Spleen (tissue), 7 donors: ENCODE measurements around the gene FAF1.

Experiments used
- POLR2A ChIP-seq, 3 donors: fragments of 450-650 bp; IDR thresholded peaks; one replicate each; pipeline ENCODE4 v1.5.1; 2017; ENCODE audit warnings: antibody characterized with exemption in 3 of 3, mild to moderate bottlenecking in 1 of 3
- POLR2AphosphoS5 ChIP-seq, 3 donors: sonication (generic); formaldehyde crosslinking; IDR thresholded peaks; one replicate each; pipeline ENCODE4 v1.5.1; 2017; ENCODE audit warnings: antibody characterized with exemption in 3 of 3
- TF ChIP-seq, protein P1 (sequence below), 11 experiments: fragments of 200-600 bp in 7 of 11; fragments of 450-650 bp in 4 of 11; sonication (generic) in 4 of 11; IDR thresholded peaks in 8 of 11; conservative IDR thresholded peaks in 3 of 11; 1 replicate in 7 of 11; 2 replicates in 4 of 11; pipeline versions ENCODE4 v1.4.0 to v1.8.0; 2016 to 2021; ENCODE audit warnings: antibody characterized with exemption in 11 of 11, inconsistent platforms in 4 of 11, mild to moderate bottlenecking in 1 of 11
- donor health status: DM: no; HTN: no; CAD: no; lungs with moderate emphysema.
- donor health status: DM: no; HTN: no; CAD: no.
- donor health status: DM: no; HTN: no; CAD: no.

DNA sequence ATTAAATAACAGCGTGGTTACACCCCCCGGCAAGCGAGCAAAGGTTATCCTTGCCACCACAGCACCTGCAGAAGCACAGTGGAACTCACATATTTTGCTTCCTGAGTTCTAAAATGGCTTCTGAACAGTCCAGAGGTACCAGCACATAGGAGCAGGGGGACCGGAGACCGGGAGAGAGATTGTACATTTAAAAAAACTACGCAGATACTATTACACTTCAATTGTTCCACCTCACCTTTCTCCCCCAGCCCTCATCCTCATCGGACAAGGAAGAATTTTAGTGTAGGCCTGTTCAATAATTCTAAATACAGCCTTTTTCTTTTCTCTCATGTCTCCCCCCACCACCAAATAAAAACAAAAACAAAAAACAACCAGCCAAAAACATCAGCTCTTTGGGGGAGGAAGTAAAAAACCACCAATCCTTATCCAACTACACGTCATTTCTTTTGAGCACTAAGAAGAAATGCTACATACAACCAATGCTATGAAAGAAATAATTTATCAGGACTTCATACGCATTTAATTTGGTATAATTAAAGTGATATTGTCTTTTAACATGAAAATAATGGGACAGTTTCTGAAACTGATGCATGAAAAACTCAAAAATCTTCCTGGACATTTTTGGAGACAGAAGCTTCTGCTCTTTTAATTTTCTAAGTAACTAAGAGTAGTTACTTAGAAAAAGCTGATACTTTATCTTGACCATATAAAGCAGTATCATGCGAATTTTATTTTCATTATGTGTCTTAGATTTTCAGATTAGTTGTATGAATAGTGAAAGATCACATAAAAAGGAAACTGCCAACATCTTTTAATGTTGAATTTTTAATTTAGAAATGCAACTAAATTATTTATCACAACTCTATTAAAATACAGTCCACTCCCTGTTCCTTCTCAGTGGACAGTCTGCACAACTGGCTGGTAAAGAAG is 19.1 kb upstream of the FAF1 start:
- TF ChIP-seq, protein P1, sequence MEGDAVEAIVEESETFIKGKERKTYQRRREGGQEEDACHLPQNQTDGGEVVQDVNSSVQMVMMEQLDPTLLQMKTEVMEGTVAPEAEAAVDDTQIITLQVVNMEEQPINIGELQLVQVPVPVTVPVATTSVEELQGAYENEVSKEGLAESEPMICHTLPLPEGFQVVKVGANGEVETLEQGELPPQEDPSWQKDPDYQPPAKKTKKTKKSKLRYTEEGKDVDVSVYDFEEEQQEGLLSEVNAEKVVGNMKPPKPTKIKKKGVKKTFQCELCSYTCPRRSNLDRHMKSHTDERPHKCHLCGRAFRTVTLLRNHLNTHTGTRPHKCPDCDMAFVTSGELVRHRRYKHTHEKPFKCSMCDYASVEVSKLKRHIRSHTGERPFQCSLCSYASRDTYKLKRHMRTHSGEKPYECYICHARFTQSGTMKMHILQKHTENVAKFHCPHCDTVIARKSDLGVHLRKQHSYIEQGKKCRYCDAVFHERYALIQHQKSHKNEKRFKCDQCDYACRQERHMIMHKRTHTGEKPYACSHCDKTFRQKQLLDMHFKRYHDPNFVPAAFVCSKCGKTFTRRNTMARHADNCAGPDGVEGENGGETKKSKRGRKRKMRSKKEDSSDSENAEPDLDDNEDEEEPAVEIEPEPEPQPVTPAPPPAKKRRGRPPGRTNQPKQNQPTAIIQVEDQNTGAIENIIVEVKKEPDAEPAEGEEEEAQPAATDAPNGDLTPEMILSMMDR (IDR thresholded peaks at IDR 0.05 in 8 of 11, conservative IDR thresholded peaks at IDR 0.05 in 3 of 11) = no peak
- TF ChIP-seq POLR2AphosphoS5 (IDR thresholded peaks at IDR 0.05) = no peak
- no peak for TF ChIP-seq POLR2A (IDR thresholded peaks at IDR 0.05)
